HEK293 (cell line): Measurements from ENCODE around the gene CDH23.

Experiments
- GLIS2 ChIP-seq: fragments of 450-650 bp; formaldehyde crosslinking; IDR thresholded peaks from 2 replicates; pipeline ENCODE4 v1.5.1; 2016; ENCODE audit warnings: missing biosample characterization, missing genetic modification characterization
- INSM2 ChIP-seq: fragments of 450-650 bp; formaldehyde crosslinking; IDR thresholded peaks from 2 replicates; pipeline ENCODE4 v1.5.1; 2016; ENCODE audit warnings: missing biosample characterization, missing genetic modification characterization
- KLF10 ChIP-seq: fragments of 450-650 bp; IDR thresholded peaks from 2 replicates; pipeline ENCODE4 v1.5.1; 2018; ENCODE audit warnings: missing biosample characterization, mild to moderate bottlenecking, missing genetic modification characterization
- KLF17 ChIP-seq: fragments of 450-650 bp; formaldehyde crosslinking; IDR thresholded peaks from 2 replicates; pipeline ENCODE4 v1.5.1; 2016; ENCODE audit warnings: missing biosample characterization, missing genetic modification characterization
- MYNN ChIP-seq: fragments of 450-650 bp; formaldehyde crosslinking; IDR thresholded peaks from 2 replicates; pipeline ENCODE4 v1.5.1; 2016; ENCODE audit warnings: missing biosample characterization, missing genetic modification characterization, borderline replicate concordance
- PRDM6 ChIP-seq: fragments of 450-650 bp; formaldehyde crosslinking; IDR thresholded peaks from 2 replicates; pipeline ENCODE4 v1.5.1; 2017; ENCODE audit warnings: missing biosample characterization, missing genetic modification characterization
- ZBTB17 ChIP-seq: fragments of 450-650 bp; formaldehyde crosslinking; IDR thresholded peaks from 2 replicates; pipeline ENCODE4 v1.5.1; 2016; ENCODE audit warnings: missing biosample characterization, missing genetic modification characterization
- ZBTB20 ChIP-seq: fragments of 450-650 bp; formaldehyde crosslinking; IDR thresholded peaks from 2 replicates; pipeline ENCODE4 v1.5.1; 2016; ENCODE audit warnings: missing biosample characterization, missing genetic modification characterization
- ZBTB48 ChIP-seq: fragments of 450-650 bp; formaldehyde crosslinking; IDR thresholded peaks from 2 replicates; pipeline ENCODE4 v1.5.1; 2016; ENCODE audit warnings: missing biosample characterization, missing genetic modification characterization
- ZBTB8A ChIP-seq: fragments of 450-650 bp; formaldehyde crosslinking; IDR thresholded peaks from 2 replicates; pipeline ENCODE4 v1.5.1; 2016; ENCODE audit warnings: missing biosample characterization, missing genetic modification characterization
- ZNF174 ChIP-seq: fragments of 450-650 bp; formaldehyde crosslinking; IDR thresholded peaks from 2 replicates; pipeline ENCODE4 v1.5.0; 2017; ENCODE audit warnings: missing biosample characterization, mild to moderate bottlenecking, missing genetic modification characterization
- ZNF184 ChIP-seq: fragments of 450-650 bp; IDR thresholded peaks from 2 replicates; pipeline ENCODE4 v1.5.1; 2018; ENCODE audit warnings: missing biosample characterization, mild to moderate bottlenecking, missing genetic modification characterization
- ZNF2 ChIP-seq: fragments of 450-650 bp; formaldehyde crosslinking; IDR thresholded peaks from 2 replicates; pipeline ENCODE4 v1.5.1; 2016; ENCODE audit warnings: missing biosample characterization, missing genetic modification characterization
- ZNF24 ChIP-seq: fragments of 450-650 bp; formaldehyde crosslinking; IDR thresholded peaks from 2 replicates; pipeline ENCODE4 v1.5.1; 2016; ENCODE audit warnings: missing biosample characterization, missing genetic modification characterization
- ZNF335 ChIP-seq: fragments of 450-650 bp; formaldehyde crosslinking; conservative IDR thresholded peaks from 2 replicates; pipeline ENCODE4 v1.5.1; 2016; ENCODE audit warnings: missing biosample characterization, missing genetic modification characterization
- ZNF449 ChIP-seq: fragments of 450-650 bp; formaldehyde crosslinking; IDR thresholded peaks from 2 replicates; pipeline ENCODE4 v1.5.1; 2017; ENCODE audit warnings: missing biosample characterization, mild to moderate bottlenecking, missing genetic modification characterization, moderate library complexity
- ZNF624 ChIP-seq: fragments of 450-650 bp; formaldehyde crosslinking; IDR thresholded peaks from 2 replicates; pipeline ENCODE4 v1.5.1; 2017; ENCODE audit warnings: missing biosample characterization, missing genetic modification characterization
- ZNF654 ChIP-seq: fragments of 450-650 bp; formaldehyde crosslinking; IDR thresholded peaks from 2 replicates; pipeline ENCODE4 v1.5.1; 2016; ENCODE audit warnings: low read depth, missing biosample characterization, missing genetic modification characterization
- ZNF660 ChIP-seq: fragments of 450-650 bp; IDR thresholded peaks from 2 replicates; pipeline ENCODE4 v1.5.1; 2018; ENCODE audit warnings: missing biosample characterization, mild to moderate bottlenecking, missing genetic modification characterization
- ZNF664 ChIP-seq: fragments of 450-650 bp; formaldehyde crosslinking; IDR thresholded peaks from 2 replicates; pipeline ENCODE4 v1.5.1; 2016; ENCODE audit warnings: missing biosample characterization, missing genetic modification characterization
- ZNF747 ChIP-seq: fragments of 450-650 bp; formaldehyde crosslinking; IDR thresholded peaks from 2 replicates; pipeline ENCODE4 v1.5.1; 2016; ENCODE audit warnings: missing biosample characterization, missing genetic modification characterization
- ZNF76 ChIP-seq: fragments of 450-650 bp; formaldehyde crosslinking; IDR thresholded peaks from 2 replicates; pipeline ENCODE4; 2016; ENCODE audit warnings: low read depth, missing biosample characterization, missing genetic modification characterization, borderline replicate concordance
- TF ChIP-seq, protein P1 (sequence below): fragments of 450-650 bp; formaldehyde crosslinking; IDR thresholded peaks from 2 replicates; pipeline ENCODE4 v1.5.1; 2016; ENCODE audit warnings: missing biosample characterization, missing genetic modification characterization

Gene CDH23

DNA sequence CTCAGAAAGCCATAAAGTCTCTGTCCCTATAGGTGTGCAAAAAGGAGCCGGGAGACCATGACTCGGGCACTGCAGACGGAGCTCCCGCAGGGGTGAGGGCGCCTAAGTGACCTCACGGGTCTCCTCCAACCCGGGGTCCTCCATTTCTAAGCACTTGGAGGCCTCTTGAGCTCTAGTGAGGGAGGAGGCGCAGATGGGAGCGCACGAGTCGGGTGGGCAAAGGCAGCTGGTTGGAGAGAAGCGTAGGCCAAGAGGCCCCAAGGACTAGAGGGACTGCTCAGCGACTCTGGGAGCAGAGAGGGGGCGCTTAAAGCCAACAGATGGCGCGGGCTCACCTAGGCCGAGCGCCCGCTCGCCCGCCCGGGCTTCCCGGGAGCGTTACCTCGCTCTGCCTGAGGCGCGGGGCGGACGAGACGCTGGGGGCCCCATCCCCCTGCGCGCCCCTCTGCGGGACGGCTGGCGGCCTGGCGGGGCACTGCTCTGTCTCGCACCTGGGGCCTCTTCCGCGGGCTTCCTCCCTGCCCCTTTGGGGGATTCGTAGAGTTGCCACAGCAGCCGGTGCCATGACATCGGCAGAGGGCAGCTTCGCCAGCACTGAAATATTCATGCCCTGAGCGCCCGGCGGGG lies 523 bp upstream of the CDH23 start (continued):
- TF ChIP-seq ZNF449 (tag by site-specific recombination) (peak; percentile 55), ZNF184 (tag by site-specific recombination) (no peak), ZNF624 (tag by site-specific recombination) (no peak), KLF10 (peak; percentile 15; the same call in 1 of the 2 replicates), PRDM6 (tag by site-specific recombination) (no peak), ZNF664 (tag by site-specific recombination) (no peak), ZNF76 (peak; percentile 34; the same call in 1 of the 2 replicates), ZNF335 (tag by site-specific recombination) (peak; percentile 90), ZBTB8A (tag by site-specific recombination) (peak; percentile 85), ZBTB48 (0 out of 2 replicates have a peak, but pooled peaks have one; percentile 13), ZBTB20 (tag by site-specific recombination) (peak; percentile 83), ZNF2 (tag by site-specific recombination) (peak; percentile 41; the same call in 1 of the 2 replicates), INSM2 (tag by site-specific recombination) (no peak), MYNN (tag by site-specific recombination) (no peak), ZNF24 (tag by site-specific recombination) (no peak), ZNF747 (no peak), ZNF654 (tag by site-specific recombination) (peak; percentile 41), ZBTB17 (no peak), GLIS2 (tag by site-specific recombination) (peak; percentile 84), ZNF660 (tag by site-specific recombination) (0 out of 2 replicates have a peak, but pooled peaks have one; percentile 39), KLF17 (tag by site-specific recombination) (peak; percentile 61), ZNF174 (no peak)
- TF ChIP-seq, protein P1, sequence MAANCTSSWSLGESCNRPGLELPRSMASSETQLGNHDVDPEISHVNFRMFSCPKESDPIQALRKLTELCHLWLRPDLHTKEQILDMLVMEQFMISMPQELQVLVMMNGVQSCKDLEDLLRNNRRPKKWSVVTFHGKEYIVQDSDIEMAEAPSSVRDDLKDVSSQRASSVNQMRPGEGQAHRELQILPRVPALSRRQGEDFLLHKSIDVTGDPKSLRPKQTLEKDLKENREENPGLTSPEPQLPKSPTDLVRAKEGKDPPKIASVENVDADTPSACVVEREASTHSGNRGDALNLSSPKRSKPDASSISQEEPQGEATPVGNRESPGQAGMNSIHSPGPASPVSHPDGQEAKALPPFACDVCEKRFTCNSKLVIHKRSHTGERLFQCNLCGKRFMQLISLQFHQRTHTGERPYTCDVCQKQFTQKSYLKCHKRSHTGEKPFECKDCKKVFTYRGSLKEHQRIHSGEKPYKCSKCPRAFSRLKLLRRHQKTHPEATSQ (tag by site-specific recombination): 0 out of 2 replicates have a peak, but pooled peaks have one; percentile 24
